Subcutaneous adipose tissue (tissue), 4 donors: ENCODE data around the gene SYT17. TPM values are rescaled to one million over a fixed set of nuclear protein-coding genes. Genes with fewer than 3 reads are reported as not detected.

Experiments used
- total RNA-seq, 4 donors: library from RNA; depleted of rRNA; stranded (reverse); fragments of >200 nt; gene quantifications; one replicate each; pipeline ENCODE4 v1.1.0, GENCODE V29; 2016
- TF ChIP-seq, protein P1 (sequence below): fragments of 450-650 bp; IDR thresholded peaks from one replicate; pipeline ENCODE4 v1.5.1; 2016; ENCODE audit warnings: low read depth, mild to moderate bottlenecking, control low read depth, antibody characterized with exemption, moderate library complexity

SYT17 gene
- total RNA-seq, 4 donors from 2014 or later = 1.3 to 9.2 (median 6.1) TPM

DNA sequence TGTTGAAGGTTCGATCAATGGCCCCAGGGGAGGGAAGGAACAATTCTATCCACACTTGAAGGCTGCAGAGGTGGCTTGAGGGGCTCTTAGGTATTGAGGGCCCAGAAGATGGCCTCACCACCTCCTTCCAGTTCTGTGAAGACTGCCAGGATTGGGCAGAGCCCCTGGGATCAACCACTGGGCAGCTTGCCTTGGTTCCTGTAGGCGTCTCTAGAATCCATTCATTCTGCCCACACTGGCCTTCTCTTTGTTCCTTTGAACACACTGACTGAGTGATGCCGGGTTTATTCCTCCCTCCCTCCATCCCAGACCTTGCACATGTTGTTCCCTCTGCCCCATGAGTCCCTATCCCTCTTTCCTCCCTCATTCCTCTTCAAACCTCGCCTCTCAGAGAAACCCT lies 50.5 kb downstream of the SYT17 start:
- TF ChIP-seq, protein P1, sequence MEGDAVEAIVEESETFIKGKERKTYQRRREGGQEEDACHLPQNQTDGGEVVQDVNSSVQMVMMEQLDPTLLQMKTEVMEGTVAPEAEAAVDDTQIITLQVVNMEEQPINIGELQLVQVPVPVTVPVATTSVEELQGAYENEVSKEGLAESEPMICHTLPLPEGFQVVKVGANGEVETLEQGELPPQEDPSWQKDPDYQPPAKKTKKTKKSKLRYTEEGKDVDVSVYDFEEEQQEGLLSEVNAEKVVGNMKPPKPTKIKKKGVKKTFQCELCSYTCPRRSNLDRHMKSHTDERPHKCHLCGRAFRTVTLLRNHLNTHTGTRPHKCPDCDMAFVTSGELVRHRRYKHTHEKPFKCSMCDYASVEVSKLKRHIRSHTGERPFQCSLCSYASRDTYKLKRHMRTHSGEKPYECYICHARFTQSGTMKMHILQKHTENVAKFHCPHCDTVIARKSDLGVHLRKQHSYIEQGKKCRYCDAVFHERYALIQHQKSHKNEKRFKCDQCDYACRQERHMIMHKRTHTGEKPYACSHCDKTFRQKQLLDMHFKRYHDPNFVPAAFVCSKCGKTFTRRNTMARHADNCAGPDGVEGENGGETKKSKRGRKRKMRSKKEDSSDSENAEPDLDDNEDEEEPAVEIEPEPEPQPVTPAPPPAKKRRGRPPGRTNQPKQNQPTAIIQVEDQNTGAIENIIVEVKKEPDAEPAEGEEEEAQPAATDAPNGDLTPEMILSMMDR = no peak

DNA sequence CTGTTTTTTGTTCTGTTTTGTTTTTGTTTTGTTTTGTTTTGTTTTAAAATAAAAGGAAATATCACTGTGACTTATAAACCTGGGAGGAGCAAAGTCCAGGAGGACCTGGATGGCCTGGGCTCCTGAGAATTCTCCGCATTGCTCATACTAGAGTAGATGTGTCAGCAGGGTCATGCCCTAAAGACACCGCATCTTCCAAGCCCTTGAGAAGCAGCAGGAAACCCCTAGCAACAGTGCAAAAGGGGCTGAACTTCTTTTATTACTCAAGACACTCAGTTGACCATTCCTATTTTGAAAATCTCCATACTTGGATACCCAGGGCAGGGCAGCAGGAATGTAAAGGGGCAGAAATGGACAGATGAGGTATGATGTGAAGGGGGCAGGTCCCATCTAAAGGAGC lies 51.8 kb downstream of the SYT17 start:
- TF ChIP-seq, protein P1 = no peak

DNA sequence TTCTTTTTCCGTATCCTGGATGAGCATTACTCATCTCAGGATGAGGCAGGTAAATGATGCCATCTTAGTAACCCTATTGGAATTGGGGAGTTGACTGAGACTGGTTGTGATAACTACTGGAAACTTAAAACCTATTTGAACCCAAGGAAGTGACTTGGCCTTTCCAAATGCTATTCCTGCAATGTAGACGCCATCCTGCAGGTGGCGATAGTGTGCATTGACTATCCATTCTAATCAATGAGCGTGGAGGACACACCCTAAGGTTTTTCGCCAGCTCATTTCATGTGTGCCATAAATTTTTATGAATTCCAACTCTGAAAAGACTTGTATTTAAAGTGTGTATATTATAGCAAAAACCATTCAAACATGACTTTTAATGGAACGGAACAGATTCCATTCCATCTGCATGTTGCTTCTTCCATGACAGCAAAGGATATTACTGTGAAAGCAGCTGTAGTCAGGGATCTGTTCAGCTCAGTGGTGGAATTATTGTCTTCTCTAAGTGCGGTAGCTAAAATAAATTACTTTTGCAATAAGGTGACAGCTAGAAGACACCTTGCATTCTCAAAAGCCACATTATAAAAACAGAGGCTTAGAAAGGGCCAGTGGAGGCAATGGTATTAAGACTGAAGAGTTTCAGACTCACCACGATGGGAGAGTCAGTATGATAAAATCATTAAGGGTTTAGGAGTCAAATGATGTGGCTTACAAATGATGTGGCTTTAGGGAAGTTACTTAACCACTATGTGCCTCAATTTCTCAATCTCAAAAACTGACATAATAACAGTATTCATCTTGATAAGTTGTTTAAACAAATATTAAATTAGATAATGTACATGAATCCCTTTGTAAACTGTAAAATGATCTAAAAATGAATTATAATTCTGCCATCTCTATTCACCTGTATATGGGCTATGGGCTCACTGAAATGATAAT lies 55.5 kb downstream of the SYT17 start:
- TF ChIP-seq, protein P1 = no peak

DNA sequence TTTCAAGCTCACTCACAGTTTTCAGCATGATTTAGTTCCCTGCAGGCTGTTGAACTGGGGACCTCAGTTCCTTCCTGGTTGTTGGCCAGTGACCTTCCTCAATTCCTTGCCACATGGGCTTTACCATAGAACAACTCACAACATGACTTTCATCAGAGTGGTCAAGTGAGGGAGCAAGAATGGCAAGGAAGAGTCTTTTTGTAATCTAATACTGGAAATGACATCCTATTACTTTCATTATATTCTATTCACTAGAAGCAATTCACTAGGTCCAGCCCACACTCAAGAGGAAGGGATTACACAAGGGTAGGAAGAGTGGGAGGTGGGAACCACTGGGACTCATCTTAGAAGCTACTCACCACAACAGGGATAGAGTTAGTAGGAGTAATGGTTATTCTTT lies 57.6 kb downstream of the SYT17 start:
- TF ChIP-seq, protein P1 = no peak

DNA sequence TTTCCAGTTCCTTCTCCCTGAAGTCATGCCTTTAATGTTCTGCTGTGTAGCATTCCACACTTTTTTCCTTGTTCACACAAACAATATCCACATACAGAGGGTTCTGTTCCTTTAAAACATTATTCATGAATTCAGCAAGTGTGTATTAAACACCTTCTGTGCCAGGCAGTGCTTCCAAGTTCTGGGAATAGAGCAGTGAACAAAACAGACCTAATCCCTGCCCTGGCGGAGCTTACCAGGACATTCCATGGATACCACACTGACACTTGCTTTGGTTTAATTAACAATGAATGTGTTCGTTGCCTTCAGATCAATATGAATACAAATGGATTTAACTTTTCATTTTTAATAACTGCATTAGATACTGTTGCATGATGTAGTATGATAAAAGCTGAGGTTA lies 59.6 kb downstream of the SYT17 start:
- TF ChIP-seq, protein P1 = no peak

DNA sequence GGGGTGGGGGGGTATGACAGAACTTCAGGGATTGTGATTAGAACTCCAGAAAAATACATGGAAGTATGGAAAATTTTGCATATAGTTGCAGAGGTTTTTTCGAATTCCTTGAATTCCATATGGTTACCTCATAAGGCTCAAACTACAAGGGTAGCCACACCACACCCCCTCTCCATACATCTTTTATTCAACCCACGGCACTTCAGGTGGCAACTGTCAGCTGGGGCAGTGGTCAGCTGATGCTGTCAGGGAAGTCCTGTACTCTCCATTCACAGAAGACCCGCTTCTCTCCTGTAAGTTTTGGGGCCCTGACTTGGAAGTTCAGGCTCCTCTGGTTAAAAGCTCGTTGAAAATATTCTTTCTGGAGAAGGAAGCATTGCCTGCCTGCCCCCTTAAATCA lies 60.0 kb downstream of the SYT17 start:
- TF ChIP-seq, protein P1 = no peak

DNA sequence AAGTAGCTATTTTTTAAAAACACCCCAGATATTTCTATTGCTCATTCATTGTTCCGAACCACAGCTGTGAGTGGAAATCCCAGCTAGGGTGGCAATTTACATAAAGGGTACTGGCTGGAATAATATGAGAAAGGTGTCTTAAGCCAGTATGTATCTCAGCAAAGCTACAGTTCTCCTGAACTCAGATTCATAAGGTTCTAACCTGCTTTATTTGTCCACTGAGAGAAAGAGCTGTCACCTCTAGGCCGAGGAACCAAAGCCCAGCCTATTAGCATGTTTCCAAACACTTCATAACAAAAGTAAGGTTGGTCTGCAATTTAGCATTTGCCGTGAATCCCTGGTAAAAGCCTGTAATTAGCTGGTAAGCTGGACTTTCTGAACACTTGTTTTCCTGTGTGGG lies 60.5 kb downstream of the SYT17 start:
- TF ChIP-seq, protein P1 = no peak
